GM12891 (cell line): Measurements from ENCODE around the gene C7.

Source experiments
- POLR2A ChIP-seq: IDR thresholded peaks from 2 replicates; pipeline ENCODE4 v1.6.1; 2011; ENCODE audit warnings: low read depth, low read length, control low read depth
- POLR2AphosphoS5 ChIP-seq: IDR thresholded peaks from 2 replicates; pipeline ENCODE4 v1.6.1; 2011; ENCODE audit warnings: low read depth, low read length, control low read depth
- POU2F2 ChIP-seq: IDR thresholded peaks from 2 replicates; pipeline ENCODE4 v1.6.1; 2011; ENCODE audit warnings: low read depth, mild to moderate bottlenecking, control low read depth, low read length, moderate library complexity
- SPI1 ChIP-seq: IDR thresholded peaks from 2 replicates; pipeline ENCODE4 v1.6.1; 2011; ENCODE audit warnings: low read depth, low read length, control low read depth
- TAF1 ChIP-seq: IDR thresholded peaks from 2 replicates; pipeline ENCODE4 v1.6.1; 2011; ENCODE audit warnings: low read depth, low read length, control low read depth

DNA sequence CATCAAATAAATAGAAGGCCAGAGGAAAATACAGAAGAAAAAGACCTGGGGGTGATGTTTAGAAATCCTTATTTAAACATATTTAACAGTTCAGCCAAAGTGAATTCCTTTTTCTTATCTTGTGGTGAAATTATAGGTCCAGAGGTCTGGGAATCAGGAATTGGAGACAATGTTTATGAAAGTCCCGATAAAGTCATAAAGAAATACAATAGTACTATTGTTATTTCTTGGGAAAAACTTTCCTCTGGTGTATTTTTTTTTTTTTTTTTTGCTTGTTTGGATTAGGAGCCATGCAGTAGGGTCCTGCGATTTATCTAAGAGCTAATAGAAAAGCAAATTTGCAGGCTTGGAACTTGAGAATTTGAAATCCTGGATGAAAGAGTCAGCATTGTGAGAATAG is 426 bp downstream of the C7 start:
- no peak for TF ChIP-seq POLR2A
- no peak for TF ChIP-seq POLR2AphosphoS5
- TF ChIP-seq TAF1, result no peak
- TF ChIP-seq SPI1, result no peak
- TF ChIP-seq POU2F2, result no peak
